ENCODE data around the gene PARM1.

PARM1 gene

GRCh38 chr4:75037252-75037651 is 104.3 kb downstream of the PARM1 start:
- no peak overlapping the region for H3K4me3 ChIP-seq (ENCODE audit: low read length)
- no peaks in the 10 kb centered on the region for H3K36me3 ChIP-seq (ENCODE audit: insufficient read depth, low read depth, low read length)
- H3K9me3 ChIP-seq (ENCODE audit: insufficient read depth, low read depth, low read length) = no peaks in the 10 kb centered on the region
- no peak overlapping the region for H3K9ac ChIP-seq (ENCODE audit: low read depth, low read length)
- H3K4me1 ChIP-seq (ENCODE audit: insufficient read depth, low read length) = 0 out of 2 replicates have a peak, but pooled peaks cover 3% of the 10 kb centered on the region
- H3K27me3 ChIP-seq (ENCODE audit: insufficient read depth, low read length) = no peaks in the 10 kb centered on the region
- no peak overlapping the region for H3K27ac ChIP-seq (ENCODE audit: low read length)

- H3K27ac ChIP-seq (ENCODE audit: low read length) = no peak overlapping the region
- H3K27me3 ChIP-seq (ENCODE audit: insufficient read depth, low read length) = no peaks in the 10 kb centered on the region
- no peaks in the 10 kb centered on the region for H3K36me3 ChIP-seq (ENCODE audit: insufficient read depth, low read depth, low read length)
- H3K9me3 ChIP-seq (ENCODE audit: insufficient read depth, low read depth, low read length) = no peaks in the 10 kb centered on the region
- no peak overlapping the region for H3K4me3 ChIP-seq (ENCODE audit: low read length)
- 0 out of 2 replicates have a peak, but pooled peaks cover 3% of the 10 kb centered on the region for H3K4me1 ChIP-seq (ENCODE audit: insufficient read depth, low read length)
- no peak overlapping the region for H3K9ac ChIP-seq (ENCODE audit: low read depth, low read length)
These were observed 105.5 kb downstream of the PARM1 start for GRCh38 chr4:75038376-75038775.

GRCh38 chr4:75040703-75041102 is 107.8 kb downstream of the PARM1 start:
- Histone ChIP-seq H3K4me1 (ENCODE audit: insufficient read depth, low read length) (0 out of 2 replicates have a peak, but pooled peaks cover 3% of the 10 kb centered on the region), H3K9me3 (ENCODE audit: insufficient read depth, low read depth, low read length) (no peaks in the 10 kb centered on the region), H3K4me3 (ENCODE audit: low read length) (no peak overlapping the region), H3K9ac (ENCODE audit: low read depth, low read length) (no peak overlapping the region), H3K27ac (ENCODE audit: low read length) (no peak overlapping the region), H3K27me3 (ENCODE audit: insufficient read depth, low read length) (no peaks in the 10 kb centered on the region), H3K36me3 (ENCODE audit: insufficient read depth, low read depth, low read length) (no peaks in the 10 kb centered on the region)

- Histone ChIP-seq H3K9me3 (ENCODE audit: insufficient read depth, low read depth, low read length) (no peaks in the 10 kb centered on the region), H3K27ac (ENCODE audit: low read length) (no peak overlapping the region), H3K27me3 (ENCODE audit: insufficient read depth, low read length) (no peaks in the 10 kb centered on the region), H3K36me3 (ENCODE audit: insufficient read depth, low read depth, low read length) (no peaks in the 10 kb centered on the region), H3K4me1 (ENCODE audit: insufficient read depth, low read length) (no peaks in the 10 kb centered on the region), H3K4me3 (ENCODE audit: low read length) (no peak overlapping the region), H3K9ac (ENCODE audit: low read depth, low read length) (no peak overlapping the region)
These were observed 109.8 kb downstream of the PARM1 start for GRCh38 chr4:75042601-75043208.

GRCh38 chr4:75046226-75046625 is 113.3 kb downstream of the PARM1 start:
- H3K4me3 ChIP-seq (ENCODE audit: low read length) = no peak overlapping the region
- H3K9me3 ChIP-seq (ENCODE audit: insufficient read depth, low read depth, low read length) = no peaks in the 10 kb centered on the region
- H3K36me3 ChIP-seq (ENCODE audit: insufficient read depth, low read depth, low read length) = no peaks in the 10 kb centered on the region
- no peaks in the 10 kb centered on the region for H3K27me3 ChIP-seq (ENCODE audit: insufficient read depth, low read length)
- H3K9ac ChIP-seq (ENCODE audit: low read depth, low read length) = no peak overlapping the region
- H3K4me1 ChIP-seq (ENCODE audit: insufficient read depth, low read length) = no peaks in the 10 kb centered on the region
- H3K27ac ChIP-seq (ENCODE audit: low read length) = no peak overlapping the region

- H3K36me3 ChIP-seq (ENCODE audit: insufficient read depth, low read depth, low read length) = no peaks in the 10 kb centered on the region
- no peaks in the 10 kb centered on the region for H3K4me1 ChIP-seq (ENCODE audit: insufficient read depth, low read length)
- H3K4me3 ChIP-seq (ENCODE audit: low read length) = no peak overlapping the region
- H3K9me3 ChIP-seq (ENCODE audit: insufficient read depth, low read depth, low read length) = no peaks in the 10 kb centered on the region
- no peak overlapping the region for H3K9ac ChIP-seq (ENCODE audit: low read depth, low read length)
- no peak overlapping the region for H3K27ac ChIP-seq (ENCODE audit: low read length)
- no peaks in the 10 kb centered on the region for H3K27me3 ChIP-seq (ENCODE audit: insufficient read depth, low read length)
These were observed 113.7 kb downstream of the PARM1 start for GRCh38 chr4:75046641-75047040.

- no peak overlapping the region for H3K9ac ChIP-seq (ENCODE audit: low read depth, low read length)
- no peaks in the 10 kb centered on the region for H3K36me3 ChIP-seq (ENCODE audit: insufficient read depth, low read depth, low read length)
- no peaks in the 10 kb centered on the region for H3K9me3 ChIP-seq (ENCODE audit: insufficient read depth, low read depth, low read length)
- no peak overlapping the region for H3K27ac ChIP-seq (ENCODE audit: low read length)
- no peaks in the 10 kb centered on the region for H3K4me1 ChIP-seq (ENCODE audit: insufficient read depth, low read length)
- H3K27me3 ChIP-seq (ENCODE audit: insufficient read depth, low read length) = no peaks in the 10 kb centered on the region
- H3K4me3 ChIP-seq (ENCODE audit: low read length) = no peak overlapping the region
These were observed 115.4 kb downstream of the PARM1 start for GRCh38 chr4:75048208-75048879.

GRCh38 chr4:75051431-75051830 is 118.5 kb downstream of the PARM1 start:
- H3K9ac ChIP-seq (ENCODE audit: low read depth, low read length) = no peak overlapping the region
- H3K4me1 ChIP-seq (ENCODE audit: insufficient read depth, low read length) = no peaks in the 10 kb centered on the region
- H3K27ac ChIP-seq (ENCODE audit: low read length) = no peak overlapping the region
- no peaks in the 10 kb centered on the region for H3K9me3 ChIP-seq (ENCODE audit: insufficient read depth, low read depth, low read length)
- no peak overlapping the region for H3K4me3 ChIP-seq (ENCODE audit: low read length)
- H3K36me3 ChIP-seq (ENCODE audit: insufficient read depth, low read depth, low read length) = no peaks in the 10 kb centered on the region
- no peaks in the 10 kb centered on the region for H3K27me3 ChIP-seq (ENCODE audit: insufficient read depth, low read length)

- H3K9ac ChIP-seq (ENCODE audit: low read depth, low read length) = no peak overlapping the region
- H3K4me3 ChIP-seq (ENCODE audit: low read length) = no peak overlapping the region
- no peaks in the 10 kb centered on the region for H3K4me1 ChIP-seq (ENCODE audit: insufficient read depth, low read length)
- H3K36me3 ChIP-seq (ENCODE audit: insufficient read depth, low read depth, low read length) = no peaks in the 10 kb centered on the region
- no peaks in the 10 kb centered on the region for H3K27me3 ChIP-seq (ENCODE audit: insufficient read depth, low read length)
- H3K9me3 ChIP-seq (ENCODE audit: insufficient read depth, low read depth, low read length) = no peaks in the 10 kb centered on the region
- no peak overlapping the region for H3K27ac ChIP-seq (ENCODE audit: low read length)
These were observed 120.4 kb downstream of the PARM1 start for GRCh38 chr4:75053352-75053751.

GRCh38 chr4:75054078-75054477 is 121.2 kb downstream of the PARM1 start:
- Histone ChIP-seq H3K27me3 (ENCODE audit: insufficient read depth, low read length) (no peaks in the 10 kb centered on the region), H3K4me3 (ENCODE audit: low read length) (no peak overlapping the region), H3K36me3 (ENCODE audit: insufficient read depth, low read depth, low read length) (no peaks in the 10 kb centered on the region)

GRCh38 chr4:75056277-75056676 is 123.4 kb downstream of the PARM1 start:
- H3K36me3 ChIP-seq (ENCODE audit: insufficient read depth, low read depth, low read length) = no peaks in the 10 kb centered on the region
- H3K27me3 ChIP-seq (ENCODE audit: insufficient read depth, low read length) = no peaks in the 10 kb centered on the region
- H3K9me3 ChIP-seq (ENCODE audit: insufficient read depth, low read depth, low read length) = no peaks in the 10 kb centered on the region
- H3K4me3 ChIP-seq (ENCODE audit: low read length) = no peak overlapping the region
- H3K4me1 ChIP-seq (ENCODE audit: insufficient read depth, low read length) = no peaks in the 10 kb centered on the region
- H3K9ac ChIP-seq (ENCODE audit: low read depth, low read length) = no peak overlapping the region
- no peak overlapping the region for H3K27ac ChIP-seq (ENCODE audit: low read length)

More at GRCh38 chr4:75054078-75054477, 121.2 kb downstream of the PARM1 start:
- Histone ChIP-seq H3K27ac (ENCODE audit: low read length) (no peak overlapping the region), H3K9ac (ENCODE audit: low read depth, low read length) (no peak overlapping the region), H3K9me3 (ENCODE audit: insufficient read depth, low read depth, low read length) (no peaks in the 10 kb centered on the region), H3K4me1 (ENCODE audit: insufficient read depth, low read length) (no peaks in the 10 kb centered on the region)

GRCh38 chr4:75057369-75057768 is 124.5 kb downstream of the PARM1 start:
- Histone ChIP-seq H3K27me3 (ENCODE audit: insufficient read depth, low read length) (no peaks in the 10 kb centered on the region), H3K4me1 (ENCODE audit: insufficient read depth, low read length) (no peaks in the 10 kb centered on the region), H3K4me3 (ENCODE audit: low read length) (no peak overlapping the region), H3K9me3 (ENCODE audit: insufficient read depth, low read depth, low read length) (no peaks in the 10 kb centered on the region), H3K36me3 (ENCODE audit: insufficient read depth, low read depth, low read length) (no peaks in the 10 kb centered on the region), H3K27ac (ENCODE audit: low read length) (no peak overlapping the region), H3K9ac (ENCODE audit: low read depth, low read length) (no peak overlapping the region)

Measured in iPS-20b (cell line).